ENCODE data around the gene ETNK1.

GRCh38 chr12:22641353-22642053, 16.5 kb downstream of the ETNK1 start:
- TF ChIP-seq TSHZ2 (CRISPR knock-in tag; IDR thresholded peaks at IDR 0.05), result no peak
- no peak for TF ChIP-seq ZNF8 (CRISPR knock-in tag; IDR thresholded peaks at IDR 0.05)
- no peak for TF ChIP-seq ARNTL (CRISPR knock-in tag; IDR thresholded peaks at IDR 0.05; ENCODE audit: borderline replicate concordance, low read depth)
- no peak for TF ChIP-seq ZNF70 (CRISPR knock-in tag; IDR thresholded peaks at IDR 0.05)
- TF ChIP-seq PATZ1 (CRISPR knock-in tag; IDR thresholded peaks at IDR 0.05; ENCODE audit: borderline replicate concordance), result no peak
- no peak for TF ChIP-seq TCF4 (CRISPR knock-in tag; IDR thresholded peaks at IDR 0.05; ENCODE audit: borderline replicate concordance)
- TF ChIP-seq ZNF565 (CRISPR knock-in tag; conservative IDR thresholded peaks at IDR 0.05; ENCODE audit: low read depth), result no peak
- no peak for TF ChIP-seq ESRRG (CRISPR knock-in tag; IDR thresholded peaks at IDR 0.05)
- TF ChIP-seq POU6F1 (CRISPR knock-in tag; IDR thresholded peaks at IDR 0.05; ENCODE audit: borderline replicate concordance, low read depth), result no peak
